Sciatic nerve (tissue), 2 donors: ENCODE data around the gene VPS41. TPM values are rescaled to one million over a fixed set of nuclear protein-coding genes. Genes with fewer than 3 reads are reported as not detected.
"Not testable (repeated sequence)": the region's sequence is repeated elsewhere in the genome, so short reads cannot be mapped to it uniquely, and the experiment has no call there.

Experiments used
- ATAC-seq: fragments of 200-7000 bp; cut with Tn5 transposase; one replicate; pipeline ENCODE4 v1.9.1; 2020; ENCODE audit warnings: mild to moderate bottlenecking, moderate library complexity
- DNase-seq: peaks from one replicate; pipeline ENCODE4 v3.0.0-alpha.2; 2020; ENCODE audit warnings: low spot score
- intact Hi-C: fragments of 100-400 bp; cut with DNase I; formaldehyde crosslinking; loops from one replicate; pipeline ENCODE4 v1.14.2; 2022
- total RNA-seq: library from RNA; stranded (reverse); fragmentation: NEBNext Ultra II Directional; extraction: Animal tissue kit (Norgen Biotek cat#: 25700); gene quantifications from one replicate; pipeline ENCODE4 v1.2.1, GENCODE V29; 2021
- donor health status: DM: no; HTN: no; CAD: no.
- donor health status: DM: no; HTN: no; CAD: no.

Gene VPS41
- 91.5 TPM for total RNA-seq

DNA sequence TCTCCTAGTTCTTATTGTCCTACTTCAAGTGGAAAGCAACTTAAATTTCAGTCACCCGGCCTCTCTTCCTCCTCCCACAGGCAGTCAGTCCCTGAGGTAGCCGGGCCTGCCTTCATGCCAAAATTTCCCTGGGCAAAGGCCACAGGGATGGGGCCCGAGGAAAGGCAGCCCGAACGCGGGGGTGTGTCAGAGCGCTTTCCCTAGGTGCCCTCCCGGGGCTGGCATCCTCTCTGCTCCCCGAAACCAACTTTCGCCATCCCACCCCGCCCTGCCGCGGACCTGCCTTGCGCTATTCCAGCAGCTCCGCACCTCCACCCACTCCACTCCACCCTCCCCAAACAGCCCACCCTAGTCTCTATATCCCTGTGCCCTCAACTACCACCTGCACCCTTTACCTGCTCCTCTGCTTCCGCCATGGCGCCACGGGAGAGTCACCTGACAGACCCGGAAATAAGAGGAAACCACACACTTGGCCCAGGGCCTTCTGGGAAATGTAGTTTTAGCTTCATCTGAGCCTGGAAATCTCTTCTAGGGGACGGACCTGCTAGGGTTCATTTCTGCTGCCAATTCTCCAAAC, at the start of gene VPS41:
Gene VPS41 (minus strand): TSS at position 433 of the 577 bp plus-strand sequence. CDS start 17 bp downstream, at position 416.
- intact Hi-C loops = no loop called here
- peak; percentile 97 for ATAC-seq
- peak; percentile 86 for DNase-seq

DNA sequence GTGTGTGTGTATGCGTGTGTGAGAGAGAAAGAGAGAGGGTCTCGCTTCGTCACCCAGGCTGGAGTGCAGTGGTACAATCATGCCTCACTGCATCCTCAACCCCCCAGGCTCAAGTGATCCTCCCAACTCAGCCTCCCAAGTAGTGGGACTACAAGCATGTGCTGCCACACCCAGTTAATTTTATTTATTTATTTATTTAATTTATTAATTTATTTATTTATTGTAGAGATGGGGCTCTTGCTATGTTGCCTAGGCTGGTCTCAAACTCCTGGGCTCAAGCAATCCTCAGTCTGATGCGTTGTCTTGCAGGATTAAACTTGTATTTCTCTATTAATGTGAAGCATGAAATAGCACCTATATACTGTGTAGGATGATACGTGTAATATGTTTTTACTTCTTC, 46.9 kb upstream of the VPS41 start:
- no peak for ATAC-seq
- intact Hi-C loops = no loop called here
- DNase-seq = no peak

DNA sequence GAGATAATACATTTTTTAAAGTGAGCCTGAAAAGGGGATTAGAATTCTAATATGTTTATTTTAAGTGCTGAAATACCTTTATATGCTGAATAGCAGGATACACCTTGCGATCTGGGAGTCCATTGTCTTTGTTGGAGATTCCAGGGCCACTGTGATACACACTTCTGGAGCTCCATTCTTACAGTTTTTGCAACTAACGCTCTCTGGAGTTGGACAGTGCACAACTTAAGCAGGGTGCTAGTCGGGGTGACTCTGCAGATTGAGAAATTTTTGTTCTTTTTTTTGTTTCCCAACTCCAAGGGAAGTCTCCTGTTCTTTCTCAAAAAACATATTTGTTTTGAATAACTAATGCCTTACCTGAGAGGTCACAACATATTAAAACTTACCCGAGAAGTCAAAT, 45.0 kb upstream of the VPS41 start:
- no peak for ATAC-seq
- DNase-seq = no peak
- intact Hi-C loops = no loop called here

DNA sequence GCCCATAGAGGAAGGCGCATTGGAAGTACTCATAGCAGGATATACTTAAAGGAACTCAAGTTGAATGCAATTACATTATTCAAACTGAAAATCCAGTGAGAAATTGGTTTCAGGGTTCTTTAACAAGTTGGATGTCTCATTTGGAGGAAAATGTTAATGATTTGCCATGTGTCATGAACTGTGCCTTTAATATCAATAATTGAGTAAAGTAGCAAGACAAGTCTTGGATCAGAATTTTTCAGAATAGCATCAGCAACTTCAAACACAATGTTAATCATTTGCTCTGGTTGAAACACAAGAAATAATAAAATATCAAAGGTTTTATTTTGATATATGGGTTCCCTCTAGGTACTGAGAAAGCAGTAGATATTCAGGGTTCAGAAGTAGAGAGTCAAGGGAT, 44.2 kb upstream of the VPS41 start:
- ATAC-seq = no peak
- no peak for DNase-seq
- intact Hi-C loops = no loop called here

DNA sequence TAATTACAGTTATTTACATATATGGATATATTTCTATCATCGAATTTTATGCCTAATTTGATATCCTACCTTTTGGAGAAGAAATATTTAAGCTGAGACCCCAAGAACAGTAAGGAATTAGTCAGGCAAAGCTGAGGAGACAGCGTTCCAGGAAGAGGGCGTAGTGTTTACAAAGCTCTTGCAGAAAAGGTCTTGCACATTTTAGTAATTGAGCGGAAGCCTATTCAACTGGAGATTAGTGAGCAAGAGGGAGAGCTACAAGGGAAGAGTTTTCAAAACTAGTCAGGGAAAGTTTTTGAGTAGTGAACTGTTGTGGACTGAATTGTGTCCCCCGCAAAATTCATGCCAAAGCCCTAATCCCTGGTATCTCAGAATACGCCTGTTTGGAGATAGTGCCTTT, 42.2 kb upstream of the VPS41 start:
- DNase-seq (no peak), ATAC-seq (no peak)
- intact Hi-C loops = no loop called here

DNA sequence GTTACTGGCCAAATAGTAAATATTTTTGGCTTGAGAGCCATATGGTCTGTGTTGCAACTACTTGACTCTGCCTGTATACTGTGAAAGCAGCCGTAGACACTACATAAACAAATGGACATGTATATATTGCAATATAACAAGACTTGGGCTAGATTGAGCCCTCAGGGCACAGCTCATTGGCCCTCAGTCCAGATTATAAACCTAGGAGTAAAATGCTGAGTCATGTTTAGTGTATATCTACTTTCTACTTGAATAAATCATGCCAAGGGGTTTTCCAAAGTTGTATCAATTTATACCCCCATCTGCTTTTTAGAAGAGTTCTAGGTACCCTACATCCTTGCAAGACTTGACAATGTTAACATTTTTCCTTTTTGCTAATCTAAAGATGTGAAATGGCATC, 41.3 kb upstream of the VPS41 start:
- intact Hi-C loops = no loop called here
- no peak for ATAC-seq
- no peak for DNase-seq

DNA sequence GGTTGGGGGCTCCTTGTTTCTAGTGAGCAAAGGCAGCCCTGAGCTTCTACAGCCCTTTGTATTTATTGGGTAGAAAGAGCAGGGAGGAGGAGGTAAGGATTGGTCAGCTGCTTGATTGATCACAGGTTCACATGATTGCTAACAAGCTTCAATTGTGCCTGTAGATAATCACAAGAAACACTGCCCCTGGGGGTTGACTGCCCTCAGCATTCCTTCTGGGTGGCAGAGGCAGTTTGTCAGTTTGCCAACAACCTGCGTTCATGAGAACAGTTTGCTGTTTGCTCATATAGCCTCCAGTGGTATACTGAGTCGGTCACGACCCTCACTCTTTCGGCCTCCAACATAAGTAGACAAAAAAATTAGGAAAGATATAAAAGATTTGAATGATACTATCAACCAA, 38.5 kb upstream of the VPS41 start:
- ATAC-seq, DNase-seq, intact Hi-C loops: not testable (repeated sequence)

DNA sequence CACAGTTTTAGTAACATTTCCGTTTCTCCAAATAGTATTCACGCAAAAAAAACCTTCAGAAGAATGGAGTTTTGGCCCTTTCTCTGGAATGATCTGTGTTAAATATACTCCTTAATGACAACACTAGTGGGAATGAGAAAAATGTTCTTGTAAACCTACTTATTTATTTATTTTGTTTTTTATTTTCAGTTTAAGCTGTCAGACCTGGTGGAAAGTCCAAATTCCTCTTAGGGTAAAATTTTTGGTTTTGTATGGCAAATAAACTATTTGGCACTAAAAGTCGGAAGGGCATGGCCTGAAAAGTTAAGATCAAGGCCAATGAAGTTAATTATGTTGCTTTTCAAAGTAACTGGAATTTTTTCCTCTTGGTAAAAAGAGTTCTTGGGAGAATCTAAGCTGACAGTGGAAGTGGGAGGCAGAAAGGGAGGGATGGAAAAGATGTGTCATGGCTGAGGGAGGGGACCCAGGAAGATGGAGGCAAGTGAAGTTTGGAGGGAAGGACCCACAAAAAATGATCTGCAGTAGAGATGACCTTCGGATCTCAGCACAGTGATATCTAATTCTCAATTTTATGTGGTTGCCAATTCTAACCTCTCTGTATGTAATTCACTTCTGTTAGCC, 33.5 kb upstream of the VPS41 start:
- ATAC-seq = peak; percentile 36
- intact Hi-C loops = no loop called here

DNA sequence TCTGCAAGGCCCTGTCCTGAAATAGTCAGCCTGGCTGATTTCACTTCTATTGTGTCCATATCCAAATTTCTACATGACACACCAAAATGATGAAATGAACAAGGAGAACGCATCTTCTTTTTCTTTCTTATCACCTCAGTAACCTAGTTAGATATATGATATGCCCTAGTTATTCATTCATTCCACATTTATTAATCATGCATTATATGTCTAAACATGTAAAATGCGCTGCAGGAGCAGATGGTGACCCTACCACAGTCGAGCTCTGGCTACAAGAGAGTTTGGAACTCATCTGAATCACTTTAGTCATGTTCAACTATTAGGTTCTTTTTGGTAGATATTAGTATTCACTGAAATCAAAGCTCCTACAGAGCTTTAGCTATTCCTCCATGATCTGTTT, 31.8 kb upstream of the VPS41 start:
- intact Hi-C loops = no loop called here
- ATAC-seq = no peak
- DNase-seq = no peak

More for the DNA sequence above, 33.5 kb upstream of the VPS41 start:
- no peak for DNase-seq

DNA sequence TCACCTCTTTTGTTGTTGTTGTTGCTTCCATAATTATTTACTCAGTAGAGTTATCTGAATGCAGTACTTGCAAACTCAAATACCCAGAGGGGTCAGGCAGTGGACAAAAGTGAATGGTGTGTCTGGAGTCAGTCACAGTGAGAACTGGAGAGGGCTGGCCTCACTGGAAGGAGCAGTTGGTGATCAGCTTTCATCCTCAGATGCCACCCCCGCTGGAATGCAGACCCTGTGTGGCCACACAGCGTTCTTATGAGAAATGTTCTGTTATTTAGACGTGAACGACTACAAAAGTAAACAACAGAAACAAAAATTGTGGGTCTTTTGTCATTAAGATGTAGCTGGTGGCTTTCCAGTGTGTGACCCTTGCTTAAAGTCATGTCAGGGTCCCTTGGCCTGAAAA, 29.6 kb upstream of the VPS41 start:
- intact Hi-C loops = no loop called here
- DNase-seq (no peak), ATAC-seq (no peak)

DNA sequence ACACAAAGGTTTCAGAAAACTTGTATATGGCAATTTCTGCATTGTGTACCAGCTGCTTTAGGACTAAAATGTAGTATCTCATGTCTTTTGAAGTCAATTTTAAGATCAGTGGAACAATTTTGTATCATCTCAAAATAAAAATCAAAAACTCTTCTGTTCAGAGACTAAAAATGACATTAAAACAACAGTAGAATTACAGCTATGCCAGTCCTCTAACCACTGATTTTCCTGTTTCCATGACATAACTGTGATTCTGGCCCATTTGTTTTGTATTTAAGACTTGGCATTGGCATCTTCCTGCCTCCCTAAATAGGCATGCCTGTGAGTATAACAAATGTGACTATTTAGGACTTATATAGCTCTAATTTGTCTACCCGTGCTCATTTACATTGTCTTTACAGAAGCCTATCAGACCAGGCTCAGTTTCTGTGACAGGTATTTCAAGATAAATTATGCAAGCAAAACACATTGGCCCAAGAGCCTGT, 29.1 kb upstream of the VPS41 start:
- intact Hi-C loops = no loop called here
- ATAC-seq = no peak
- no peak for DNase-seq

DNA sequence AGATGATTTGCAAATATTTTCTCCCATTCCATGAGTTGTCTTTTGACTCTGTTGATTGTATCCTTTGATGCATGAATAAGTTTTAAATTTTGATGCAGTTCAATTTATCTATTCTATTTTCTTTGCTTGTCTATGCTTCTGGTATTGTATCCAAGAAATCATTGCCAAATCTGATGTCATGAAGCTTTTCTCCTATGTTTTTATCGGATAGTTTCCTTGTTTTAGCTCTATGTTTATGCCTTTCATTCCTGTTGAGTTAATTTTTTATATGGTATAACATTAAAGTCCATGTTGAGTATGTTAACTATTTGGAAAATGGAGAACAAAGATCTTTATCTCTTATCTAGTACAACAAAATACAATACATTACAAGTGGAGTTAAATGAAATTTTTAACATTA, 27.6 kb upstream of the VPS41 start:
- intact Hi-C loops = no loop called here
- ATAC-seq (no peak), DNase-seq (no peak)

DNA sequence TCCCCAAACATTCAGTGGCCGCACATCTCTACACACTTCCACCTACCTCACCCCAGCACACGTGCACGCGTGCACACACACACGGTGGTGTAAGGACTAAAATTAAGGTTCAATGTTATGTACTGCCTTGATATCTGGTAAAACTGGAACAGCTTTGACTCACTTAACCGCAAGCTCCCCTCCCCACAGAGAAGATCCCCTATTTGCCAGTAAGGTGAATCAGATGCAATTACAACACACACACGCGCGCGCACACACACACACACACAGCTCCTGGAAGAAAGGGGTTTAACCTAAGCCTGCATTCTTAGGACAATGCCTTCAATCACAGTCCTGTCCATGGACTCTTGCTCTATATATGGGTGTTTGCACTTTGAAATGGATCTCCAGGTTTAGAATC, 25.5 kb upstream of the VPS41 start:
- no peak for DNase-seq
- intact Hi-C loops = no loop called here
- no peak for ATAC-seq

DNA sequence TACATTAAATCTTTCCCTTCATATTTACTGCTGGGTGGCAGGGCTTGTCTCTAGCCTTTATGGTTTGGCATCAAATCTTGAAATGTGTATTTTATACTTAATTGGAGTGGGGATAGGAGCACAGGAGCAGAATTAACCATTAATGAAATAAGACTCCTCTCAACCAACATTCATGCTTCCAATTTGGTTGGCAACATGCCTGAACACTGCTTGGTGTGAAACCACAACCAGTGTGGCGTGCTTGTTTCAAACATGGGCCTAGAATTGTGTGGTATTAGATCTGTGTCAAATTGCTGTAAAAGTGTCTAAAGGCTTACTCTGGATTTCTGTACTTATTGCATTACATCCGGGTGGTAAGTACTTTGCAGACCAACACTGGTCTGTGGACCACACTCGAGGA, 25.1 kb upstream of the VPS41 start:
- intact Hi-C loops = no loop called here
- ATAC-seq = no peak
- no peak for DNase-seq

DNA sequence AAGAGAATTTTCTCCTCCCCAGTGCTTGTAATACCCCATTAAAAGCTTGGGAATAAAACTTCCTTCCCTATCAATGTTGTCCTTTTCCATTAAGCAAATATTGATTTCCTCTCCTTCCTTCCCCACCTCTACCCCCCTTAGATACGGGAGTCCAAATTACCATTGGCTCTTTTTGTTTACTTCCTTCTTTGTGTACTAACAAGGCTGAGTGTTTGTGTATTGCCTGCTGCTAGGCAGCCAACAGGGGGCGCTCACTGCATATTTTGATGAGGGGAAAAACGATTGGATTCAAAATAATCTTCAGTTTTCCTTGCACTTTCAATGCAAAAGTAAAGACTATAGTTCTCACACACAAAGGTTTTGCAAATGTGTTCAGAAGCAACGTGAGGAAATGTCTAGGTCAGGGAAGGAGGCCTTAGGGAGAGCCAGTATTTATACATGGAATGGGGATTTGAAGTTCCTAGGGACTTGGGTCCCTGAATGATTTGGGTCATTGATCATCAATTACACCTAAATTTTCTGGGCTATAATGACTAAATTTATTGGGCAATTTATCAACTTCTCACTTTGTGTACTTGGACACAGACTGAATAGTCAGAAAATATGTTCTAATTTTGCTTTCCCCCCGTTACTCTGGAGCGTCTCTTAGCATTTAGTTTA, 23.6 kb upstream of the VPS41 start:
- ATAC-seq (no peak), DNase-seq (peak; percentile 88)
- intact Hi-C loops = no loop called here

DNA sequence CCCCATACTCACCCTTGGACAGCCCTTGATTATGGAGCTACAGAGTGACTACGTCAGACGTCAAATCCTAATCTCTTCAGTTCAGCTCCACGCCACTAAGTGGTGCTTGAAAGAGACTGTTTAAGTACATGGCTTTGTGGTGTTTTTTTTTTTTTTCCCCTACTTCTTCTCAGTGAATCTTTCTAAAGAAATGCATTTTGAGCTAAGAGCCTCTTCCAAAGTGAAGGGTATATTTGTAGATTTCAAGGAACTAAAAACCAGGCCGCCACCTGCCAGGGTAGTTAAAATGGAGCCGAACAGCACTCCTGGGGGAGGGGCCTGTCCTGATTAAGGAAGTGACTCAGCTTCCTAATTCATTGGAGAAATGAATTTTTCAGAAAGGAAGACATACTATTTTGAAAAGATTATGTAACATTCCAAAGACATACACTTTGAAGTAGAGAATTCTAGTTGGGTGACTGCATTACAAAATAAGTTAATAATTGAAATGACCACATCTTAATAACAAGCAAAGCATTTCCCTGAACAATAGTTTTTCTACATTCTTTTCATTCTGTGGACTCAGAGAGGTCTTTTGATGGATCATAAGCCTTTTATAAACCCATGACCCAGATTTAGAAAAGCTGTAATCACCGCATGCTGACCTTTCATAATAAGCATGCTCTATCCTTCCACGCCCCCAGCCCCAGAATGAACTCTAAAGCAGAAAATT, 20.6 kb upstream of the VPS41 start:
- DNase-seq = no peak
- intact Hi-C loops = no loop called here
- ATAC-seq = no peak

DNA sequence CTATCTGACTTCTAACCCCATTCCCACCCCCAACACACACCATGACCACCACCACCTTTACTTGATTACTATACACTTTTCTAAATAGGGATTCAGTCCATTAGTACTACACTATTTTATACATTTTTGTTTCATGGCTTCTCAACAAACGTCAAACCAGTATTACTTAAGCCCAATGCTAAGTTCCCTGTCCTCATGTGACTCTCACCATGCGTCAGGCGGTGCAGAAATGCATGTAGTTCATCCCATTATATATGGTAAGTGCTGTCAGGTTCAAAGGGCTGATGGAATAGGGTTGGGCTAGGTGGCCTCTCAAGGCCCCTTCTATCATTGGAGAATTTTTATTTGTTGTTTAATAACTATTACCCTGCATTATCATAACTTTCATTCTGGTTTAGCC, 19.5 kb upstream of the VPS41 start:
- intact Hi-C loops = no loop called here
- ATAC-seq (no peak), DNase-seq (no peak)

DNA sequence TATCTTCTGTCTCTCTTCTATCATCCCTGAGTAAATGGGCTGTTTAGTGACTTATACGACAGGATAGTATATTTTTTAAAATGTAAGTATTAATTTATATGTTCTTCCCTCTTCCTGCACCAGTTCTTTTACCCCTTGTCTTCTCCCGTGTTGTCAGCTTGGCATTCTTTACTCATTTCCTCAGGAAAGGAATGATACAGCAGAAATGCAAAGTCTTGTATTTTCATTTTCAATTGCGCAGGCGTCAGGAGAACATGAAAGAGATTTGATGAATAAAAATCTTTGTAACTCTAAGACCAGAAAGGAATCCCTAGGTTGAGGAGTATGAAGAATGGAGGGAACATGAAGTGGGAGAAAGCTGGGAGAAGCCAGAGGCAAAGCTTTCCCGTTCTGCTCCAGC, 18.8 kb upstream of the VPS41 start:
- intact Hi-C loops = no loop called here
- ATAC-seq (no peak), DNase-seq (no peak)

DNA sequence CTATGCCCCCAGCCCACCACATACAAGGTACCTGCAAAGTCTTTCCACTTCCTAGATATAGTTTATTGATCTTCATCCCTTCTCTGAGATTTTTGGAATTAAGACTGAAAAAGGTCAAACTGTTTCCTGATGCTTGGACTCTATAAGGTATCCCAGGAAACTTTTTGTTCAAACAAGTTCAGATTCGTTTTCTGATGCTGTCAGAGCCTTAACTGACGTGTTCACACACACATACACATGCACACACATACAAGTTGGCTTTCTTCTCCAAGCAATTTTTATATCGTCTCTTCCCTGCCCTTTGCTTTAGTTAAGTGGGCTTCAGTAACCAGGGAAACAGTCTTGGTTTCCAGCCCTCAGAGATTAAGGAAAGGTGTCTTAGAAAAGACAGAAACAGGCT, 11.7 kb upstream of the VPS41 start:
- intact Hi-C loops = no loop called here
- no peak for DNase-seq
- ATAC-seq = no peak

DNA sequence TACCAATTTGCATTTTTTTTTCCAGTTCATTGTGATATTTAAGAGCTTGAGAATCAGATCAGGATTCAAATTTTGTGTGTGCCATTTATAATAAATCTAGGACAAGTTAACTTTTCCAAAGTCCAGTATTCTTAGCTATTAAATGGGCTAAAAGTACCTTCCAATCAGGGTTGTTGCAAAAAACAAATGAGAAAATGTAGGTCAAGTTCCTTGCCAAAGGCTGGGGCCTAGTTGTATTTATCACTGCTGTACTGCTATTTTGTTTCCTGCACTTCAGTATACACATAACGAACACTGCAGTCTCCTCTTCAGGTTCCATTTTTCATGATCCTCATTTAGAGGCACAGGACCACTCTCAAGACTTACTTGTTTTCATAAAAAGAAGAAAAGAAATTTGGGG, 7.4 kb upstream of the VPS41 start:
- ATAC-seq (no peak), DNase-seq (no peak)
- intact Hi-C loops = no loop called here
